H9 (cell line): ENCODE data around the gene RASL10B. TPM values are rescaled to one million over a fixed set of nuclear protein-coding genes. Genes with fewer than 3 reads are reported as not detected.
A peak's percentile ranks its signal among the peaks of the same experiment; 100 is the strongest.

Source experiments
- DNase-seq: peaks from one replicate; pipeline ENCODE4 v3.0.0-alpha.2; 2017
- H2AFZ ChIP-seq: one replicate; pipeline ENCODE4 v1.6.1; 2013; ENCODE audit warnings: mild to moderate bottlenecking, low read length, control low read depth, moderate library complexity
- H2AK5ac ChIP-seq: 2 replicates; pipeline ENCODE4 v1.6.1; 2013; ENCODE audit warnings: low read length, control low read depth, mixed read lengths; ENCODE audit not compliant: insufficient read length
- H2BK120ac ChIP-seq: one replicate; pipeline ENCODE4 v1.6.1; 2013; ENCODE audit warnings: low read depth, mild to moderate bottlenecking, low read length, control low read depth, inconsistent platforms; ENCODE audit not compliant: poor library complexity, severe bottlenecking
- H2BK12ac ChIP-seq: 2 replicates; pipeline ENCODE4 v1.6.1; 2013; ENCODE audit warnings: low read length, control low read depth, mixed read lengths, low read depth; ENCODE audit not compliant: insufficient read length
- H2BK15ac ChIP-seq: 2 replicates; pipeline ENCODE4 v1.6.1; 2013; ENCODE audit warnings: low read depth, low read length, control low read depth
- H2BK20ac ChIP-seq: one replicate; pipeline ENCODE4 v1.6.1; 2013; ENCODE audit warnings: low read depth, mild to moderate bottlenecking, low read length, control low read depth, inconsistent platforms; ENCODE audit not compliant: poor library complexity, severe bottlenecking
- H2BK5ac ChIP-seq: 2 replicates; pipeline ENCODE4 v1.6.1; 2013; ENCODE audit warnings: low read length, control low read depth, mixed read lengths; ENCODE audit not compliant: insufficient read length
- H3K14ac ChIP-seq: 2 replicates; pipeline ENCODE4 v1.6.1; 2013; ENCODE audit warnings: low read length, control low read depth; ENCODE audit not compliant: insufficient read depth
- H3K18ac ChIP-seq: 2 replicates; pipeline ENCODE4 v1.6.1; 2013; ENCODE audit warnings: low read depth, mild to moderate bottlenecking, mixed read lengths, low read length, control low read depth; ENCODE audit not compliant: insufficient read length
- H3K23ac ChIP-seq: 2 replicates; pipeline ENCODE4 v1.6.1; 2013; ENCODE audit warnings: low read length, control low read depth, mixed read lengths, low read depth; ENCODE audit not compliant: insufficient read length
- H3K23me2 ChIP-seq: 2 replicates; pipeline ENCODE4 v1.6.1; 2013; ENCODE audit warnings: low read depth, mild to moderate bottlenecking, mixed read lengths, low read length, control low read depth; ENCODE audit not compliant: insufficient read length, poor library complexity, severe bottlenecking
- H3K27ac ChIP-seq: 2 replicates; pipeline ENCODE4 v1.5.1; 2013; ENCODE audit warnings: low read length, control low read depth, mixed read lengths, low read depth; ENCODE audit not compliant: insufficient read length
- H3K27me3 ChIP-seq: 2 replicates; pipeline ENCODE4 v1.6.1; 2013; ENCODE audit warnings: low read length, control low read depth, inconsistent platforms; ENCODE audit not compliant: insufficient read depth
- H3K4ac ChIP-seq: 2 replicates; pipeline ENCODE4 v1.6.1; 2013; ENCODE audit warnings: low read depth, mild to moderate bottlenecking, control low read depth, inconsistent platforms, low read length, moderate library complexity
- H3K4me1 ChIP-seq: 2 replicates; pipeline ENCODE4 v1.6.1; 2013; ENCODE audit warnings: low read length, control low read depth, inconsistent platforms; ENCODE audit not compliant: insufficient read depth
- H3K4me2 ChIP-seq: 2 replicates; pipeline ENCODE4 v1.6.1; 2013; ENCODE audit warnings: low read length, control low read depth, mixed read lengths; ENCODE audit not compliant: insufficient read length, insufficient read depth
- H3K56ac ChIP-seq: 2 replicates; pipeline ENCODE4 v1.6.1; 2013; ENCODE audit warnings: low read depth, mild to moderate bottlenecking, mixed read lengths, low read length, control low read depth; ENCODE audit not compliant: insufficient read length
- H3K79me1 ChIP-seq: 2 replicates; pipeline ENCODE4 v1.6.1; 2013; ENCODE audit warnings: low read depth, mild to moderate bottlenecking, moderate library complexity, low read length, control low read depth, inconsistent platforms; ENCODE audit not compliant: insufficient read depth, poor library complexity, severe bottlenecking
- H3K79me2 ChIP-seq: 2 replicates; pipeline ENCODE4 v1.6.1; 2013; ENCODE audit warnings: low read length, control low read depth, inconsistent platforms; ENCODE audit not compliant: insufficient read depth
- H3K9ac ChIP-seq: 2 replicates; pipeline ENCODE4 v1.6.1; 2013; ENCODE audit warnings: low read length, control low read depth, mixed read lengths; ENCODE audit not compliant: insufficient read length; ENCODE audit errors: extremely low read depth
- H3K9me3 ChIP-seq: one replicate; pipeline ENCODE4 v1.6.1; 2013; ENCODE audit warnings: low read depth, low read length, inconsistent platforms; ENCODE audit not compliant: control insufficient read depth
- H3T11ph ChIP-seq: one replicate; pipeline ENCODE4 v1.6.1; 2013; ENCODE audit warnings: mild to moderate bottlenecking, low read length, control low read depth, inconsistent platforms
- H4K20me1 ChIP-seq: one replicate; pipeline ENCODE4 v1.6.1; 2013; ENCODE audit not compliant: control insufficient read depth, insufficient read length, insufficient read depth
- H4K5ac ChIP-seq: 2 replicates; pipeline ENCODE4 v1.6.1; 2013; ENCODE audit warnings: low read depth, mild to moderate bottlenecking, mixed read lengths, low read length, control low read depth; ENCODE audit not compliant: insufficient read length
- H4K8ac ChIP-seq: replicated peaks from 2 replicates; pipeline ENCODE4 v1.6.1; 2013; ENCODE audit warnings: low read length, control low read depth, mixed read lengths, low read depth; ENCODE audit not compliant: insufficient read length
- H4K91ac ChIP-seq: 2 replicates; pipeline ENCODE4 v1.6.1; 2013; ENCODE audit warnings: low read depth, mild to moderate bottlenecking, moderate library complexity, mixed read lengths, low read length, control low read depth; ENCODE audit not compliant: insufficient read length
- H3K27ac Mint-ChIP-seq, 3 experiments: 2 replicates in 2 of 3; 3 replicates in 1 of 3; pipeline ENCODE4 v1.8.0; 2020 to 2021; ENCODE audit warnings: mixed read lengths in 3 of 3, mild to moderate bottlenecking in 1 of 3, moderate library complexity in 1 of 3
- H3K27me3 Mint-ChIP-seq: 2 replicates; pipeline ENCODE4 v1.8.0; 2021; ENCODE audit warnings: low read depth, mild to moderate bottlenecking, moderate library complexity, mixed read lengths
- H3K36me3 Mint-ChIP-seq, 3 experiments: 2 replicates in 2 of 3; 3 replicates in 1 of 3; pipeline ENCODE4 v1.8.0; 2020 to 2021; ENCODE audit warnings: low read depth in 3 of 3, mixed read lengths in 3 of 3; ENCODE audit not compliant: insufficient read depth in 1 of 3
- H3K4me1 Mint-ChIP-seq, 2 experiments: 2 replicates each; pipeline ENCODE4 v1.8.0; 2020; ENCODE audit warnings: mixed read lengths in 2 of 2
- H3K4me3 Mint-ChIP-seq, 2 experiments: 2 replicates in 1 of 2; 3 replicates in 1 of 2; pipeline ENCODE4 v1.8.0; 2020 to 2021; ENCODE audit warnings: mild to moderate bottlenecking in 2 of 2, mixed read lengths in 2 of 2, moderate library complexity in 1 of 2
- H3K9me3 Mint-ChIP-seq, 2 experiments: 2 replicates in 1 of 2; 3 replicates in 1 of 2; pipeline ENCODE4 v1.8.0; 2020; ENCODE audit warnings: mild to moderate bottlenecking in 2 of 2, mixed read lengths in 2 of 2, moderate library complexity in 1 of 2
- WGBS: extraction: QIAGEN DNeasy Blood & Tissue Kit; methylation state at CpG from one replicate; pipeline ENCODE4 v1.1.7; 2013; ENCODE audit warnings: missing lambda C conversion rate, low lambda C conversion rate, mixed read lengths; ENCODE audit not compliant: insufficient read length; ENCODE audit errors: extremely low coverage; 5-methylcytosine and 5-hydroxymethylcytosine counted together
- total RNA-seq: library from RNA; stranded (reverse); gene quantifications from 2 replicates; pipeline ENCODE4 v1.2.1, GENCODE V29; 2021
- TF ChIP-seq, protein P1 (sequence below): fragments of 200-600 bp; sonication (generic); conservative IDR thresholded peaks from 3 replicates; pipeline ENCODE4 v1.8.0; 2021; ENCODE audit warnings: antibody characterized with exemption, mild to moderate bottlenecking

Gene RASL10B
- total RNA-seq, 1 experiment from 2014 or later: 15.9 TPM

DNA sequence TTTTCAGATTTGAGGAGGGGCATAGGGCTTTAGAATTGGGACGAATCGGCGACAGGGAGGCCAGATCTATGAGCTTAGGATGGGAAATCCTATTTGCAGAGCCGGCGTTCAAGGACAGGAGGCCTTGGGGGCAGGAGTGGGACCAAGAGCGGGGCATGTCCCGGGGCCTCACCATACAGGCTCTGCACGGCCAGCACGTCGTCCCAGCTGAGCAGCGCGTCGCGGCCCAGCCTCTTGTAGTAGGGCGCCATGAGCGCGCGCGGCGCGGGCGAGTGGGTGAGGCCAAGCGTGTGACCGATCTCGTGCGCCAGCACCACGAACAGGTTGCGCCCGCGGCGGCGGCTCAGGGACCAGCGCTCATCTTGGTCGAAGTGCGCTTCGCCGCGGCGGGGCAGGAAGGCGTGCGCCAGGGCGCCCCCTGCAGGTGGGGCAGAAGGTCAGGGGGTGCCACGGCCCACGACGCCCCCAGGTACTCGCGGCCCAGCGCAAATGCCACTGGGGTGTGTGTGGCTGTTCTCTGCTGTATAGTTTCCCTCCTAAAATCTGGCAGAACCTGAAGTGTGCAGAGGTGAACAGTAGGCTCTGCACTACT, 38.6 kb downstream of the RASL10B start:
- WGBS: no CpG with 5 or more reads among the region's 48 CpGs
- peaks cover 17% of the 10 kb centered on the region for H3K27me3 Mint-ChIP-seq
- no peaks in the 10 kb centered on the region for H3K27me3 ChIP-seq

More for the DNA sequence above, 38.6 kb downstream of the RASL10B start:
- H3K9me3 Mint-ChIP-seq: no peaks in the 10 kb centered on the region; a peak in 2 of 5 replicates
- H3K27ac Mint-ChIP-seq: no peak overlapping the region
- Histone ChIP-seq H3K4me1 (peaks cover 6% of the 10 kb centered on the region; the same call in 1 of the 2 replicates), H3K56ac (no peak overlapping the region), H3K27ac (no peak overlapping the region), H3K14ac (no peak overlapping the region), H3K18ac (no peak overlapping the region), H2AK5ac (no peak overlapping the region), H2BK5ac (no peak overlapping the region), H3K9me3 (no peaks in the 10 kb centered on the region), H3K79me1 (no peaks in the 10 kb centered on the region), H2BK15ac (no peak overlapping the region), H2BK20ac (no peak overlapping the region), H3K79me2 (no peaks in the 10 kb centered on the region), H4K8ac (no peak overlapping the region), H3K9ac (no peak overlapping the region), H4K91ac (no peak overlapping the region), H3K23me2 (no peaks in the 10 kb centered on the region), H2BK120ac (no peak overlapping the region), H3K23ac (no peak overlapping the region), H3K4me2 (no peak overlapping the region), H4K5ac (no peak overlapping the region), H2BK12ac (no peak overlapping the region), H2AFZ (no peak overlapping the region), H3K4ac (no peak overlapping the region), H4K20me1 (no peaks in the 10 kb centered on the region), H3T11ph (no peak overlapping the region)
- no peak overlapping the region for H3K4me3 Mint-ChIP-seq
- peaks cover 39% of the 10 kb centered on the region in 2 experiments for H3K4me1 Mint-ChIP-seq
- TF ChIP-seq, protein P1, sequence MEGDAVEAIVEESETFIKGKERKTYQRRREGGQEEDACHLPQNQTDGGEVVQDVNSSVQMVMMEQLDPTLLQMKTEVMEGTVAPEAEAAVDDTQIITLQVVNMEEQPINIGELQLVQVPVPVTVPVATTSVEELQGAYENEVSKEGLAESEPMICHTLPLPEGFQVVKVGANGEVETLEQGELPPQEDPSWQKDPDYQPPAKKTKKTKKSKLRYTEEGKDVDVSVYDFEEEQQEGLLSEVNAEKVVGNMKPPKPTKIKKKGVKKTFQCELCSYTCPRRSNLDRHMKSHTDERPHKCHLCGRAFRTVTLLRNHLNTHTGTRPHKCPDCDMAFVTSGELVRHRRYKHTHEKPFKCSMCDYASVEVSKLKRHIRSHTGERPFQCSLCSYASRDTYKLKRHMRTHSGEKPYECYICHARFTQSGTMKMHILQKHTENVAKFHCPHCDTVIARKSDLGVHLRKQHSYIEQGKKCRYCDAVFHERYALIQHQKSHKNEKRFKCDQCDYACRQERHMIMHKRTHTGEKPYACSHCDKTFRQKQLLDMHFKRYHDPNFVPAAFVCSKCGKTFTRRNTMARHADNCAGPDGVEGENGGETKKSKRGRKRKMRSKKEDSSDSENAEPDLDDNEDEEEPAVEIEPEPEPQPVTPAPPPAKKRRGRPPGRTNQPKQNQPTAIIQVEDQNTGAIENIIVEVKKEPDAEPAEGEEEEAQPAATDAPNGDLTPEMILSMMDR: peak; percentile 63
- DNase-seq: no peak
- no peaks in the 10 kb centered on the region; a peak in 1 of 7 replicates for H3K36me3 Mint-ChIP-seq
